ENCODE results near the gene CACNA1D. TPM values are rescaled to one million over a fixed set of nuclear protein-coding genes. Genes with fewer than 3 reads are reported as not detected.

Gene CACNA1D
- total RNA-seq, 1 experiment from 2014 or later: 0.12 TPM

DNA sequence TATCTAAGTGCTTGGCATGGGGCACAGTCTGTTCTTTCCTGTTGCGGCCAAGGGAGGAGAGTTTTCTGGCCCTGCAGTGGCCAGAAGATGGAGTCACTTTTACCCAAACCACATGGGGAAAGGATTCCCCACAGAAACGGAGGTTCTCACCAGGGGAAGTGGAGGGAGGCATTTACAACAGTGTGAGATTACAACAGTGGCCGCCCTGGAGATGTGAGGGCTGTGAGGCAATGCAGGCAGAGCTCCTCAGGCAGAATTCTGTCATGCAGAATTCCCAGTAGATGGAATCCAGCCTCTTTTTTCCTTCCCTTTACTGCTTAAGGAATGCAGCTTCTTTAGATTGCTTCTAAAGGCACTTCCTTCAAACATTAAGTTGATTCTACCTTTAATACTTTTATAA lies 83.1 kb downstream of the CACNA1D start:
- DNase-seq (ENCODE audit: low read depth): no peak

DNA sequence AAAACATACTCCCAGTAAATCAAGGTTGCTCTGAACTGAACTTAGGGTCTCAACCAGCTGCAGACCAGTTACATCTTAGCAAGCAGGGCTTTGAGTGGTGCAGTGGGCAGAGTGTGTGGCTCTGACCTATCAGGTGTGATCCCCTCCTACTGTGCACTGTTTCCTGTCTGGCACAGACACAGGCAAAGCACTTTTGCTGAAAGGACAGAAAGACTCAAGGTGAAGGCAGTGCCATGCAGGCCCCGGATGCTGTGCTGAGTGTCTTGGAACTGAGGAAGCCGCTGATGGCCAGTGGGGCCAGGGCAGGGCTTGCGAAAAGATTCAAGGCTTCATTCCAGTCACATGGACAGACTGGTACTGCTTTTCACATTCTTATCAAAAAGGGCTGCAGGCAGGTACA lies 85.2 kb downstream of the CACNA1D start:
- no peak for DNase-seq (ENCODE audit: low read depth)

DNA sequence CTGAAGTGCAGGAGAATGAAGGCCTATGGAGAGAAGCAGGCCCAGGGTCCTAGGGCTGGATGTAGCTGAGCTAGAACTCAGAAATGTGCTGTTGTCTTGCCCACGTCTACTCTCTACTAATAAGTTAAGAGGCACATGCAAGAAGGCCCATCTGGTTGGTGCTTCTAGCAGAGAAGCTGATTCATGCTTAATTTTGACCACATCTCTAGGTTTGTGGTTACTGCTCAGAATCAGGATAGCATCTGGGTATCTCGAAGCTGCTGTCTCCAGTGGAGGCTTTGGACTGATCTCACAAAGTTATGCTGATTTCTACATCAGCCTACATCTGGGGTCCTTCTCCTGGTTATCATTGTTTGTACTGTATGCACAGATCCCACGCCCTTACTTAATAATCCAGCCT lies 87.3 kb downstream of the CACNA1D start:
- DNase-seq (ENCODE audit: low read depth): peak; percentile 61

DNA sequence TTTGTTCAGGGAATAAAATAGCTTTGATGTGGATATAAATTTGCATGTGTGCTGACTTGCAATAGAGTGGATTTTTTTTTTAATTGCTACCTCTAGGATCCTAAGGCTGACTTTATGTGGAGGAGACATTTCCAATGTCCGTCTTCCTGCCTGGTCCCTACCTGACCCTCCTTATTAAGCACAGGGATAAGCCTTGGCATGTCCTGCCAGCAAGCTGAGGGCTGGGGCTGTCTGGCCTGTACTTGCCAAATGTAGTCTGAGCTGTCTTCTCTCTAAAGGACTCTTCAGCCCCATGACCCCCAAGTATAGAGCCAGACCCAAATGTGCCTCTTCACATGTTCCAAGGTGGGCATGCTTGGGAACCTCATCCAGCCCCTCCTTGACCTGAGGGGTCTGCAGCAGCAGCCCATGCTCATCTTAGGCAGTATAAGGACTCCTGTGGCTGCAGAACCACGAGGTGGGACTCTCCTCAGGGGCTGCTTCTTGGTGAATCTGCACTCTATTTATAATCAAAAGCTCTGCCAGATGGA lies 88.8 kb downstream of the CACNA1D start:
- no peak for DNase-seq (ENCODE audit: low read depth)

DNA sequence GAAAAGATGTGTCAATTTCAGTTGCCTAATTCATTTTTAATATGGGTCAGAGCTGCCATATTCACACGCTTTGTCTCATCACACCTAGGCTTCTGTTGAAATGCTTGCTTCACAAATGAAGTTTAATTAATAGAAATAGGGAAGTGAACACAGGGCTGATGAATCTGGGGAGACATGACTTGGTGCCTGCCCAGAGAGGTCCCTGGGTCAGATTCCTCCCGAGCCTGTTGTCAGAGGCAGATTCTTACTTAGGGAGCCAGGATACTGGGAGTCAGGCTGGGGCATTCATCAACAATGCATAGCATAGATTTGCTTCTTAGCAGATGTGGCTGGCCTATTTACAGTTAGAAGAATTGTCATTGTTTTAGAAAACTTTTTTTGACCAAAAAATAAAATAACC lies 90.6 kb downstream of the CACNA1D start:
- no peak for DNase-seq (ENCODE audit: low read depth)

DNA sequence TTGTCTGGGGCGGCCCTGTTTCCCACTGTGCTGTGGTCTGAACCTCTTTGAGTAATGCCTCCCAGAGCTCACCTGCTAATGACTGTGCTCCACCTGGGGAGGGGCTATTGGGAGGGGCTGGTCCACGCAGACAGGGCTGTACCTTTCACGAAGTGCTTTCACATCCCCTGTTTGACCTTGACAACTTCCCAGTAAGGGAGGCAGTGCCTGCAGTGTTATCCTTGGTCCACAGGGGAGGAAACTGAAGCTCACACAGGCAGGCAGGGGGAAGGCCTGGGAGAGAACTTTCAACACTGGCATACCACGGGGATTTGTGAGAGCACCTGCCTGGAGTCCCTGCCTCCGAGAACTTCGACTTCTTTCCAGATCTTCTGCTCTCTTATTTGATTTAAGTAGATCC lies 91.2 kb downstream of the CACNA1D start:
- DNase-seq (ENCODE audit: low read depth): no peak

DNA sequence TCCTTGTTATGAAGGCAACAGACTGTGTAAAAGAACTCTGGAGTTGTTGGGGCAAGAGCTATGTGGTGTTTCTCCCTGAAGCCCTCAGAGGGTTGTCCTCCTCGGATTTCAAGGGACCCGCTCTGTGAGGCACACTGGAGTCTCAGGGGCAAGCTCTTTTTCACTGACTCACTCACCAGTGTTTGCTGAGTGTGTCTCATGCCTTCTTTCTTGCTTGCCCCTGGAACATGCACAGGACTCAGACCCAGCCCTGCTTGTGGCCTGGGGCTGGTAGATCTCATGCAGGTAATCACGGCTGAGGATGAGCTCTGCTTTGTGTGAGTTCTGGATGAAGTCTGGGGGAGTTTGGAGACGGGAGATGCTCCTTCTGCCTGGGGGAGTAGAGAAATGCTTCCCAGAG lies 93.7 kb downstream of the CACNA1D start:
- no peak for DNase-seq (ENCODE audit: low read depth)

DNA sequence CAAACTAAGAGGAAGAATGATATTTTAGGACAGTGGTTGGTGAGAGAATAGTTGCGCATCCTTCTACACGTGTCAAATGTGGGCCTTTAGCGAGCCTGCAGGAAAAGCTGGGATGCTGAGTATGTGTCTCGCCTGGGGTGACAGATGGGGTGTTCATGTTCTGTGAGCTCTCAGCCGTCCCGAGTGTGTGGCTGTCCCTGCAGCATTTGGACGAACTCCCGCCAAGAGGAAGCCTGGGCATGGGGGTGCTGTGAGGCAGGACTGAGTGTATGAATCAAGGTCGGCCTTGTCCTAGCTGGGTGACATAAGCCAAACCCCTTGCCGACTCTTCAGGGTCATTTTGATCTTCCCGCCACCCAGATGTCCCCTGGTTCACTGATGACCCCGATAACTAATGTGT lies 94.8 kb downstream of the CACNA1D start:
- DNase-seq (ENCODE audit: low read depth): no peak

DNA sequence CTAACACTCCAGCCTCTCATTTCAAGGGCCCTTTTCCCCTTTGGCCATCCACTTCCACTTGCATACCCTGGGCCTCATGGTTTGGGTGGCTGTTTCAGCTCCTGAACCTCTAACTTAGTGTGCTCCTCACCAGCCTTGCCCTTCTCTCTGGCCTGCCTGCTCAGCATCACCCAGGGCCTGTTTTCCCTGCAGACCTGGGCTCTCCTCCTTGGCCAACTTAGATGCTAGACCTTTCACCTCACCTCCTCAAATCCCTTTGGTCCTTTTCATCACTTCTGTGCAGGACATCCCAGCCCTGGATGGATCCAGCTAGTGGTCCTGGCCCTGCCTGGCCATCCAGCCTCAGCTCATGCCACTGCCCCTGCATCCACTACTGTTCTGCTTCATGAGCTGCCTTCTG lies 95.4 kb downstream of the CACNA1D start:
- DNase-seq (ENCODE audit: low read depth): no peak

DNA sequence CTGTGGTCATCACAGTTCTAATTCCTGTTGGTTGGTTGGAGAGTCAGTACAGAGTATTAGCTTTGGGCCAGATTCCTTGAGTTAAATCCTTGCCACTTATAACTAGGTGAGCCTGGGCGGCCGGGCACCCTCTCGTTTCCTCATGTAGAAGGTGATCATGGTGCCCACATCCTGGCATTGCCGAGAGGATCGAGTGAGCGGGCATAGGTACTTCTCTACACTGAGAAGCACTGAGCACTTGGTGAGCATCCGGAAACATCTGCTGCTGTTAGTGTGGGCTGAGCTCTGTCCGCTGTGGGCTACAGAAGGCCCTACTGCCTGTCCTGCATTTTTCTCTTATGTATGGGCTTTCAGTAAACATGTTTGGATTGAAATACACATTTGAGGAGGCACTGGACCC lies 96.2 kb downstream of the CACNA1D start:
- DNase-seq (ENCODE audit: low read depth): no peak

DNA sequence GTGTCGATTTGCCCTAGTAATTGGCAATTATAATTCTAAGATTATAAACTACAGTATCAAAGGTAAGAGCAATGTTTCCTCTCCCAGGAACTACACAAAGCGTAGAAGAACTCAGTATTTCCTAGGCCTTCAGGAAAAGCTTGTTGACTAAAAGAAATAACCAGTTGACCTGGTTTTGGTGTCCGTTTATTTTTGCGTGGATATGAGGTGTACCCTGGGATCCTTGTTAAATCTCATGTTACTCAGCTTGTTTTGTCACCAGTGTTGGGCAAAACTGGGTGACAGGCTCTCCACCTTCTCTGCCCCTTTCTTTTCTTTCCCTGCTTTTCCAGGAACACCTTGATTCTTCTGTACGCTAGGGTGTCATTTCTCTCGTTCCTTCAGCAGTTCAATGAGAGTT lies 97.2 kb downstream of the CACNA1D start:
- no peak for DNase-seq (ENCODE audit: low read depth)

DNA sequence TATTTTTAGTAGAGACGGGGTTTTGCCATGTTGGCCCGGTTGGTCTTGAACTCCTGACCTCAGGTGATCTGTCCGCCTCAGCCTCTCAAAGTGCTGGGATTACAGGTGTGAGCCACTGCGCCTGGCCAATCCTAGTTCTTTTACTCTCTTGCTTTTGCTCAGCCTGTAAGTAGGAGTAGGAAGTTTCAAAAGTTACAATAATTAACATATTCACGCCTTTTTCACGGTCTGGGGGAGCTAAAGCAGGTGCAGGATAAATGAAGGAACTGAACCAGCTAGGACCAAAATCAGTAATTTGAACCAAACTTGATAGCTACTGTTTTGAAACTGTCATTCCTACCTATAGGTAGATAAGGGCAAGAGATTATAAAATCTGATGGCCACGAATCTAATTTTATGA lies 98.5 kb downstream of the CACNA1D start:
- no peak for DNase-seq (ENCODE audit: low read depth)

DNA sequence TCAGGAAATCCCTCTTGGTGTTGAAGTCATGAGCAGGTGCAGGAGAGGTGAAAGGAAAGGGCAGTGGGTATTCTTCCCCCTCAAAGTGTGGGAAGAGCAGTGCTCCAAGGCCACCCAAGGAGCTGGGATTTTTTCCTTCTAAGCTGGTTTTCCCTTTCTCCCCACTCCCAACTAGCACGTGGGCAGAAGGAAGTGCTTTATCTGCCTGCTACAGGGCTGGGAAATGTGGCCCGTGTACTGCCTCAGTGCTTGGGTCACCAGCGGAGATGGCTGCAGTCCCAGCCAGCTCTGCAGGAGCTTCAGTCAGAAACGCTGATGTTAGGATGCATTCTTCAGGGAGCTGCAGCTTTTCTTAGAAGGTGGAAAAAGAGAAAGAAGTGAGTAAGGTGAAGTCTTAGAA lies 99.2 kb downstream of the CACNA1D start:
- no peak for DNase-seq (ENCODE audit: low read depth)

DNA sequence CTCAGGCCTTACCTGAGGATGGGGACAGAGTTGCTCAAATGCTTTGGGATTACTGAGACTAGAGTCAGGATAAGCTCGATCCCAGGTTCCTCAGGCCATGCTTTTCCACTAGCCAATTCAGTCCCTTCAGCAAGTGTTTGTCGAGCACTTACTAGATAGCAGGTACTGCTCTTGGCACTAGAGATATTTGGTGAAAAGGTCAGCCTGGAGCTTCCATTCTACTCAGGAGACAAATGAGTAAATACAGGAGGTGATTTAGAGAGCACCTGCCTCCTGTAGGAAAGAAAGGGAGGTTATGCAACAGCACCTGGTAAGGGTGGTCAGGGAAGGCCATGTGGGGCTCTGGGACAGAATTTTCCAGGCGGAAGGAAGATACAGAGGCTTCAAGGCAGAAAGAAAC lies 99.9 kb downstream of the CACNA1D start:
- DNase-seq (ENCODE audit: low read depth): no peak

DNA sequence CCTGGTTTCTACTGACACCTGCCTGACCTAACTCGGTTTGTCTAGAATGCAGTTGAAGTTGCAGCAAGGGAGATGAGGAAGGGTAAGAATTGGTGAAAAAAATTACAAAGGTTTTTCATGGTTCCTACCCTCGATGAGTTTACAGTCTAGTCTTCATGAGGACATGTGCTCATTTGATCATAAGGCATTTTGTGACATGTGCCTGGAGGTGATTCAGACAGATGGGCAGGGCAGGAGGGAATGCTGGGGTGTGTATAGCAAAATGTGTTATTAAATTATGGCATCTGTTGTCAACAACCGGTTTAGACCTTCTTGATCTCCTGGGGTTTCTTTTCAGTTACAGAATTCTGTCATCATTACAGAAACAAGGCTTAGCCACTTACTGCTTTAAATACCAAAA lies 101.2 kb downstream of the CACNA1D start:
- no peak for DNase-seq (ENCODE audit: low read depth)

DNA sequence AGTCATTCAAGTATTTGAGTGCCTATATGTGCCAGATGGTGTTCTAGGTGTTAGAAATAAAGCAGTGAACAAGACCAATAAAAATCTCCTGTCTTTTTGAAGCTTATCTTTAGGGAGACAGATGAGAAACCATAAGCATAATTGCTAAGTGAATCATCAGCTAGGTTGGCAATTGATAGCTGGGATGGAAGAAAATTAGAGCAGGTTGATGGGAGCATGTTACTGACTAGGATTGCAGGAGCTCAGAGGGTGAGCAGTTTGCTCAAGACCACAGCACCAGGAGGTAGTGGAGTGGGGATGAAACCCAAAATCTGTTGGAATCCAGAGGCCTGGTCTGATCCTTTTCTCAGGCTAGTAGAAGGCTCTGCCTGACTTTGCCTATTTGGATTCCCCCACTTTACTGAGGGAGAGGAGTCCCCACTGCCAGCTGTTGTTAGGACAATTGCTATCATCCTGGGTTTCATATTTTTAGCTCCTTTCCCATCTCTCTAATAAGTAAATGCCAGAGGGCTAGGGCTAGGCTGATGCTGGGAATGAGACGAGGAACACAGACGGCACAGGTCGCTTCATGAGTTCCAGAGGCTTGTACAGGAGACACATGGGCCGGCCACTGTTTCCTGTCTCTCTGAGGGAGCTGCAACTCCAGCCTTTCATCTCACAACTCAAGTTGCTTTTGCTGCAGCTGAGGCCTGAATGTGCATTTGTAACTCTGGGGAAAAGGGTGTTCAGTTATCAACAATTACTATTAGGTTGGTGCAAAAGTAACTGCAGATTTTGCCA lies 102.9 kb downstream of the CACNA1D start:
- DNase-seq (ENCODE audit: low read depth): no peak

DNA sequence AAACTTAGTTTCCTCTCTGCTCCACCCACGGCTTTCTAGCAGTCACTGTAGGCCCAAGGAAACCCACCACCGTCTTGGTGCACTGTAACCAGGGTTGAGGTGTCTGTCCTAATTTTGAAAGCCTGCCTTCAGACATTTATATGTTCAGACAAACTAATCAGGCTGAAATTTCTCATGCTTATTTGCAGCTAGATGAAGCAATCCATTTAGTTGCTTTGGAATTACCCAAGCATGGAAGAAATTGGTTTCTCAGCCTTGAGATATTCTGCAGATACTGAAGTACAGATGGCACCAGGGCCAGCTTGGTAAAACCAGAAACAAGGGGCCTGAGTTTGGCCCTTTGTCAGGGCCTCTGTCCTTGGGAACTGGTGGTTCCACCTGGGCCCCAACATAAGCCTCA lies 105.4 kb downstream of the CACNA1D start:
- DNase-seq (ENCODE audit: low read depth): no peak

DNA sequence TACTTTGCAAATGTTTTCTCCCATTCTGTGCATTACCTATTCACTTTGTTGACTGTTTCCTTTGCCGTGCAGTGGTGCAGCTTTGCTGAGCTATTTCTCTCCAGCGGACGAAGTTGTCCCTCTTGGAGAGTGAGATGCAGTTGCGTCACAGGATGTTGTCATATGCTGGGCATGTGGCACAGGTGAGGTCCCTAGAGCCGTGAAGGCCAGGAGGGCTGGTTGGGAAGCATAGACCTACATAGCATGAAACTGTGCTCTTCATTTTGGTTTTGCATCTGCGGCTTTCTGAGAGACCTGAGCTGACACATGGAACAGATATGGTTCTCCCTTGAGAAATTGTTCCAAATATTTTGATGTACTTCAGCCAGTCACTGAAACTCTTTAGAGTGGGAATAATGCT lies 108.5 kb downstream of the CACNA1D start:
- DNase-seq (ENCODE audit: low read depth): no peak

DNA sequence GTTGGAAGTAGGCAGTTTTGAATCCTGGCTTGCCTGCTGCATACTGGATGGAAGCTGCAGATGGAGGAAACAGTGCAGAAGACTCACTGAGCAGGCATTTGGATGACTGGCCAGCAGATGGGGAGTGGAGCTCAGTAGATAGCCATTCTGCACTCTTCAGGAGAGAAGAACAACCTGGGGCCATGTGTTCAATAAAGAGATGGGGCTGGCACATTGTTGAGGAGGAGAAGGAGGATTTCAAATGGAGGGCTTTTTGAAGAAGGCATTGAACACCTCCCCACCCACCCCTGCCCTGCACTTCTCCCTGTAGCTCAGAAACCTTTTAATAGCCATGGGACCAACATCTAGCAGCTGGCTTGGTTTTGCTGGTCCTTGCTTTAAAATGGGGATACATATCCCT lies 109.8 kb downstream of the CACNA1D start:
- no peak for DNase-seq (ENCODE audit: low read depth)

DNA sequence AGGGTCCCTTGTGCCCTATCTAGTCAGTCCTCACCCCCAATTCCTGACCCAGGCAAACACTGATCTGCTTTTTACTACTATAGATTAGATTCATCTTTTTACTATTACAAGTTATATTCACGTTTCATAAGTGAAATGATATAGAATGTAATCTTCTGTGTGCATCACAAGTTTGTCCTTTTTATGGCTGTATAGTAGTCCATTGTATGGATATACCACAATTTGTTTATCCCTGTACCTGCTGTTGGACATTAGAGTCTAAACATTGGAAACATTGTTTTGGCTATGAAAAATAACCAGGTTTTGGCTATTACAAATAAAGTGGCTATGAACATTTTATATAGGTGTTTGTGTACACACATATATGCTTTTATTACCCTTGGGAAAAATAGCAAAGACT lies 112.4 kb downstream of the CACNA1D start:
- DNase-seq (ENCODE audit: low read depth): no peak

DNA sequence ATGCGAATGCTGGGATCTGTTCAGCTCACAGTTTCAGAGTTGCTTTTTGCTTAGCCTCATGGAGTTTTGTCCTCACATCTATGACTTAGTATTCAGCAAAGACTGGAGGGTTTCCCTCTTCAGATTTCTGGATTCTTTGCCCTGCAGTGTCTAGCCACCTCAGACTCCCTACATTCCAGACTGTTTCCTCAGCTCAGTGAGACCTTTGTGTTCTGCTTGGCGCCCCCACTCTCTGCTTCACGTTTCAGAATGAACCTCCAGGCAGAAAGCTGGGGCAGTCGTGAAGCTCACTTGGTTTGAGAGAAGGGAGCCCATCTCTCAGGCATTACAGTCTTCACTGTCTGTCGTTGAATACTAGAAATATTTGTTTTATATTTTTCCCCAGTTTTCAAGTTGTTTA lies 118.1 kb downstream of the CACNA1D start:
- no peak for DNase-seq (ENCODE audit: low read depth)

DNA sequence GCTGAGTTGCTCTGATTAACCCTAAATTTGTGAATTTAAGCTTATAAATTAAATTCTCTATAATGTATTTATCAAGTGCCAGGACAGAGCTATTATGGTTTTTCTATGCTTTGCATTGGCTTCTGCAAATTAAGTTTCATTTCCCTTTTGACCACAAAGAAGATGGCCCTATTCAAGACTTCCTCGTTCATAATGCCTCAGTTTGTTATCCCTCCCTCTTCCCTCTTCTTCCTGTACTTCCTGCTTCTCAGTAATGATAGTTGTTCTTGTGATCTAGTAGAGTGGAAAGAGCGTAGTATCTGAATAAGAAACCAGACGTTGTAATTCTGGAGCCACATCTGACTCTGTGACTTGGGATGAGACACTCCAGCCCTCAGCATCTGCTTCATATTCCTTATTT lies 118.7 kb downstream of the CACNA1D start:
- no peak for DNase-seq (ENCODE audit: low read depth)

DNA sequence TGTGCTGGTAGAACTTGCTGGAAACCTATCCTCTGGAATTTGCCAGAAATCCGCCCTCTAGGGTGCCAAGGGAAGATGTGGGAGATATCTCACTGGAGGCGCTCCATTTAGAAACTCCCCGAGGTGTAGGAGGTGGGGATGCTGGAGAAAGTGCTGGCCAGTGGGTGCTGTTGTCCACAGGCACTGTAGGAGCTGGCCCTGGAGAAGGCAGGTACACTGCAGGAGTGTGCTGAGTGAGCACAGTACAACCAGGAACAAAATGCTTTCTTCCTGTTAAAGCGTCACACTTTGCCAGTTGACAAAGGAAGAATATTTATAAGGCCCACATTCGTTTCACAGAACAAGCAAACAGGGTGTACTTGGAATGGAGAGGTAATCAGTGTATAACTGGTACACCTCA lies 119.9 kb downstream of the CACNA1D start:
- DNase-seq (ENCODE audit: low read depth): no peak

DNA sequence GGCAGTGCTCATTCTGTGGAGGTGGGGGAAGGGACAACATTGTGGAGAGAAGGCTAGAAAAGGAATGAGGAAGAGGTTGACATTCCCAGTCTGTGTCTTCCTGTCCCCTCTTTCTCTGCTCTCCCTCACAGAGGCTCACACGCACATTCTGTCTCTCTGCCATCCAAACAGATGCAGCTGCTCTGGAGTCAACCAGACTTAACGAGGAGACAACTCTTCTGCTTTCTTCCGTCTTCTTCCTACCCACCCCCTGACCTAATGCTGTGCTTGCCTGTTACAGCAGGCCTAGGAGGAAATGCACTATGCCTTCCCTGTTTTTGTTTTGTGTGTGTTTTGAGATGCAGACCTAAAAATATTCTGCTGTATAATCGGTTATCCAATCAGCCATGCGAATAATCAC lies 121.9 kb downstream of the CACNA1D start:
- no peak for DNase-seq (ENCODE audit: low read depth)

Data from RPMI7951 (cell line).